Skeletal muscle satellite cell (primary cell): ENCODE data around the gene ZNF90. TPM values are rescaled to one million over a fixed set of nuclear protein-coding genes. Genes with fewer than 3 reads are reported as not detected.

Experiments
- H3K27me3 ChIP-seq: 2 replicates; pipeline ENCODE4 v1.7.0; 2013; ENCODE audit warnings: low read length; ENCODE audit not compliant: control insufficient read depth, insufficient read depth
- H3K36me3 ChIP-seq: 2 replicates; pipeline ENCODE4 v1.7.0; 2013; ENCODE audit warnings: mild to moderate bottlenecking, control low read depth, low read length; ENCODE audit not compliant: insufficient read depth
- H3K4me1 ChIP-seq: 2 replicates; pipeline ENCODE4 v1.7.0; 2013; ENCODE audit warnings: low read length; ENCODE audit not compliant: control insufficient read depth, insufficient read depth
- H3K4me2 ChIP-seq: 2 replicates; pipeline ENCODE4 v1.7.0; 2013; ENCODE audit warnings: mild to moderate bottlenecking, low read length
- H3K4me3 ChIP-seq: 2 replicates; pipeline ENCODE4 v1.7.0; 2013; ENCODE audit warnings: low read length
- H3K9ac ChIP-seq: 2 replicates; pipeline ENCODE4 v1.7.0; 2013; ENCODE audit warnings: mild to moderate bottlenecking, low read depth, low read length, moderate library complexity
- H3K9me3 ChIP-seq: replicated peaks from 2 replicates; pipeline ENCODE4 v1.7.0; 2013; ENCODE audit warnings: mild to moderate bottlenecking, control low read depth, low read length
- small RNA-seq: library from RNA; depleted of rRNA; stranded (forward); fragments of <200 nt; gene quantifications from one replicate; pipeline ENCODE3, GENCODE V24; 2012

ZNF90 gene

GRCh38 chr19:20167020-20167644 is 89.3 kb downstream of the ZNF90 start, which contains the start of gene ZNF486:
Gene ZNF486 (plus strand): TSS chr19:20167214. CDS start chr19:20167331, 117 bp downstream.
- Histone ChIP-seq H3K9ac (peak within 1 kb of the TSS; percentile 82), H3K9me3 (no peaks in the 10 kb centered on the region), H3K36me3 (peaks cover 15% of the 10 kb centered on the region)

GRCh38 chr19:20167651-20168122 is 89.9 kb downstream of the ZNF90 start:
- Histone ChIP-seq H3K4me3 (peak overlapping the region; percentile 79), H3K4me2 (peak overlapping the region; percentile 73), H3K27me3 (no peaks in the 10 kb centered on the region), H3K9ac (peak overlapping the region; percentile 82), H3K9me3 (no peaks in the 10 kb centered on the region), H3K36me3 (peaks cover 15% of the 10 kb centered on the region), H3K4me1 (peaks cover 5% of the 10 kb centered on the region)

More at GRCh38 chr19:20167020-20167644, 89.3 kb downstream of the ZNF90 start, which contains the start of gene ZNF486:
- H3K4me3 ChIP-seq = peak within 1 kb of the TSS; percentile 79
- H3K4me2 ChIP-seq = peak within 1 kb of the TSS; percentile 73
- H3K4me1 ChIP-seq = peaks cover 5% of the 10 kb centered on the region
- H3K27me3 ChIP-seq = no peaks in the 10 kb centered on the region

Small RNA genes lying within 50 kb of the gene (small RNA-seq; reads per million reads assigned to genes)
- not detected for gene AC006539.3
